HG03280 (cell line): ENCODE data around the gene NDFIP1.

Experiments
- ATAC-seq: cut with Tn5 transposase; IDR thresholded peaks from one replicate; pipeline ENCODE4 v1.9.1; 2021; ENCODE audit warnings: mild to moderate bottlenecking, moderate library complexity; ENCODE audit not compliant: unreplicated experiment

Gene NDFIP1

GRCh38 chr5:142117579-142118151, 9.1 kb downstream of the NDFIP1 start:
- no peak for ATAC-seq

GRCh38 chr5:142118155-142118686, 9.6 kb downstream of the NDFIP1 start:
- ATAC-seq, result no peak

GRCh38 chr5:142119051-142119625, 10.6 kb downstream of the NDFIP1 start:
- no peak for ATAC-seq

- no peak for ATAC-seq
These were observed 11.8 kb downstream of the NDFIP1 start for GRCh38 chr5:142120247-142120935.

DNA sequence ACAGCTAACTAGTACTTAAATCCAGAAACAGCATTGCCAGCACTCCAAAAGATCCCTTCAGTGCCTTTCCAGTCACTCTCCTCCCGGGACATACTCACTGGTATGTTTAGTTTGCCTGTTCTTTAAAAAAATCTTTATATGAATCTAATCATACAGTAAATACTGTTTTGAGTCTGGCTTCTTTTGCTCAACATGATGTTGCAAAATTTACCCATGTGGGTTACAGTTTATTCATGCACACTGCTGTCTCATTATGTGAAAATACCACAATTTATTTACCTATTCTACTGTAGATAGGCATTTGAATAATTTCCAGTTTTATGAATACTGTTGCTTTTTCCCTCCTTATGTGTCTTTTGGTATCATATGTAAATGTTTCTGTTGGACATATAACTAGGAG, 13.5 kb downstream of the NDFIP1 start:
- no peak for ATAC-seq

GRCh38 chr5:142125378-142125777, 16.8 kb downstream of the NDFIP1 start:
- no peak for ATAC-seq

- ATAC-seq, result no peak
These were observed 17.4 kb downstream of the NDFIP1 start for GRCh38 chr5:142125963-142126362.

DNA sequence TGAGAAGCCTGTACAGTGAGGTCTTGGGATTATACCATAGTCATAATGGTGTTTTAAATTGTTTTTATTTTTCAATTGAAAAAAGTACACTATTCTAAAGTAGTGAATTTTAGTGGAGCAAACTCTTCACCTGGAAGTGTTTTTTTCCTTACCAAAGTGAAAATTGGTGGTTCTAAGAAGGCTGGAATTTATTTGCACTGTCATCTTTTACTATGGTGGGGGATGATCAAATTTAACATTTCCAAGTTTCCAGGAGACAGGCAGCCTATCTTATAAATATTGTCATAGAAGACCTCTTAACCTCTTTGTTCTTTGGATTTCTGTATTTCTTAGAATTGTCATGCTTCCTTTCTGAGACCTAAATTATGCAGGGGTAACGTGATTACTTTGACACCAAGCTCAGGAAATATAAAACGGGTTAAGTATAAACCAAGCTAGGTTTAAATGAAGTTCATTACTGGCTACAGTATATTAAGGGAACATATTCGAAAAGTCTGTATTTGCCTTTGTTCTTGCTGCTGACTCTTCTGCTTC, 20.2 kb downstream of the NDFIP1 start:
- ATAC-seq, result no peak

DNA sequence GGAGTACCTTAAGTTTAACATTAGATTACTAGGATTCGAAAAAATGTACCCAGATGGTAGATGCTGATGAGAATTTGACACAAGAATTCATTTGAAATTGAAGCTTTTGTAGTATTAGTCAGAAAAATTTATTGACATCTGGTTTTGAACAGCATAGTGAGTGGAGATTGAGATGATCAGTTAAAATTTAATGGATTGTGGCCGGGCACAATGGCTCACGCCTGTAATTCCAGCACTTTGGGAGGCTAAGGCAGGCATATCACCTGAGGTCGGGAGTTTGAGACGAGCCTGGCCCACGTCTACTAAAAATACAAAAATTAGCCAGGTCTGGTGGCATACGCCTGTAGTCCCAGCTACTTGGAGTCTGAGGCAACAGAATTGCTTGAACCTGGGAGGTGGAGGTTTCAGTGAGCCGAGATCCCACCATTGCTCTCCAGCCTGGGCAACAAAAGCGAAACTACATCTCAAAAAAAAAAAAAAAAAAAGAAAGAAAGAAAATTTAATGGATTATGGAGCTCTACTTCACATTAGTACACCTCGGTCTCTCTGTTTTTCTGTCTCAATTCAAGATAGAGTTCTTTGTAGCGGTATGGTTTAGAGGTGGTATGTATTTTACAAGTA, 21.0 kb downstream of the NDFIP1 start:
- ATAC-seq, result no peak

- ATAC-seq, result no peak
These were observed 22.8 kb downstream of the NDFIP1 start for GRCh38 chr5:142131394-142131793.

DNA sequence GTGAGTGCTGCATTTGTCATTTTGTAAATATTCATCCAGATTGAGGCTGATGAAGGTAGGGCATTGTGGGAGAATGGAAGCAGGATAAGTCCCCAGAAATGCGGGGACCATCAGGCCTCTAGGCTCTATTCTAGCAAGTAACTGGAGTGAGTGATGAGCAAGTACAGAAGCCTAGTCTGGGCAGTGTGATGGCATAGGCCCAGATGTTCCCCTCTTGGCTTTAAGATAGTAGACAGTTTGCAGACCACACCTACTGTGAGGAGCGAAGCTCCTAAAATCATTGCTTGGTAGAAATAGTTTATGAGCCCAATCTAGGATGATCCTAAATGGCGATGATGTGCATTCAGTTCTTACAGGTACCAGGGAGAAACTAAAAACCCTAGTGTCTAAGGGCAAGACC, 24.3 kb downstream of the NDFIP1 start:
- no peak for ATAC-seq

DNA sequence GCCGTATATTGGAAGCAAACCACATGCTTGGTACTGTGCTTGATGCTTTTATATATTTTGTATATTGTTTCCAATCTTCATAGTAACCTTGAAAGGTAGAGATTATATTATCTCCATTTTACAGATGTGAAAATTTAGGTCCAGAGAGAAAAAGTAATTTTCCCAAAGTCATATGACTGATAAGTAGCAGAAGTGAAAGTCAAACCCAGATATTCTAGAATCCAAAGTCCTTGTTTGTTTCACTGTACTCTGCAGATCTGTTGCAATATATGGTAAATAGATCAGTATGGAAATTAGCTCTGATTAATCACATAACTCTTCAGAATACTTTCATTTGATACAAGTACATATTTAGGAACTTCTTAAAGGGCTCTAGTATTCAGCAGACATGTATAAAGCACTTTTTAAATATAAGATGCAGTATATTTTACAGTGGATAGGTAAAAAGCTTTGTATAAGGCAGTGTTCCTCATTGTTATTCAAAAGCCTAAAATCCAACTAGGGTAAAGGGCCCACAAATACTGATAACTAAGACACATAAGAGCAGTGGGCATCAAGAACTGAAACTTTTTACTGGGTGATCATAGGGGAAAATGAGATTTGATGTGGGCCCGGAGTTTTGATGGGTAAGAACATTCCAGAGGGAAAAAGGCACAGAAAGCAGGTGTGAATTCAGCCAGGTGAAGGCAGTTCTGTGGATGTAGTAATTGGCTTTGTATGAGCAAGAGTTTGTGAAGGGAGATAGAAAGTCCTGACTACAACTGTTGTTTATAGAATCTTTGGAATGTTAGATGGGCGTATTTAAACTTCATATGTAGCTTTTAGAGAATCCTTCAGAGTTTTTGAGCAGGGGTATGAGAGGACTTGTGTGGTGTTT, 25.0 kb downstream of the NDFIP1 start:
- ATAC-seq, result no peak

DNA sequence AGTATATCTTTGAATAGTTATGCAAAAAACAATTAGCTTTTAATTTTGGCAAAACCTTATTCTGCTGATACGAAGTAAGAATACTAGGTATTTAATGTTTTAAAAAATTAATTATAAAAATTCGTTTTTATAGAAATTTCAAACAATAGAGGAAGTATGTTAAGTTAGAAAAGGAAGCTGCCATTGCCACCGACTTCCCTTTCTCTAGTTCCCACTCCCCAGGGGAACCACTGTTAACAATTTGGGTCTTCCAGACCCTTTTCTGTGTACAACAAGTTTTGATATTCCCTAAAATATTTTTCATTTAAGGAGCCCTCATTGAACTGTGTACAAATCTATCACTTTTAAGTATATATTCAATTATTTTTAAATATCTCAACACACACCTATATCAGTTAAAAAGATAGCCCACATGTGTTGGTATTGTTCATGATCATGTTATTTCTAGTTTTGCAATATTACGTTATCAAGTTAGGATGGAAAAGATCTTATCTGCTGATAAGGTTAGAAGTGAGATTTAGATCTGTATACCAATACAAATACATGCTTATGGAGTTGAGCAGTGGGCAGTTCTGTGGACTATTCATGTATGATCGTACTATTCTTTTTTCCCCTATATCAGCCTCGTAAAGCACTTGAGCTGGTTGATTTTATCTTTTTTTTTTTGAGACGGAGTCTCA, 25.9 kb downstream of the NDFIP1 start:
- no peak for ATAC-seq

GRCh38 chr5:142141463-142141862, 32.9 kb downstream of the NDFIP1 start:
- ATAC-seq, result no peak

DNA sequence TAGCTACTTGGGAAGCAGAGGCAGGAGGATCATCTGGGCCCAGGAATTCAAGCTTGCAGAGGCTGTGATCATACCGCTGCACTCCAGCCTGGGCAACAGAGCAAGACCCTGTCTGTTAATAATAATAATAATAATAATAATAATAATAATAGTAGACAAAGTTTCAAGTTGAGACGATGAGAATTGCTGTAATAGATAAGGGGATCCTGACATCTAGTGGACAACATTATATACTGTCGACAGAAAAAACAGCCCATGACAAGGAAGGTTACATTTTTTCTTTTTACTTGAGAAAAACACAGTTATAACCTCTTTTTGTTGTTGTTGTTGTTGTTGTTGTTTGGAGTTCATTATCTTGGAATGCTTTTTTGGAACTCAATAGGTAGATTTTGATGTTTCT, 35.3 kb downstream of the NDFIP1 start:
- no peak for ATAC-seq

DNA sequence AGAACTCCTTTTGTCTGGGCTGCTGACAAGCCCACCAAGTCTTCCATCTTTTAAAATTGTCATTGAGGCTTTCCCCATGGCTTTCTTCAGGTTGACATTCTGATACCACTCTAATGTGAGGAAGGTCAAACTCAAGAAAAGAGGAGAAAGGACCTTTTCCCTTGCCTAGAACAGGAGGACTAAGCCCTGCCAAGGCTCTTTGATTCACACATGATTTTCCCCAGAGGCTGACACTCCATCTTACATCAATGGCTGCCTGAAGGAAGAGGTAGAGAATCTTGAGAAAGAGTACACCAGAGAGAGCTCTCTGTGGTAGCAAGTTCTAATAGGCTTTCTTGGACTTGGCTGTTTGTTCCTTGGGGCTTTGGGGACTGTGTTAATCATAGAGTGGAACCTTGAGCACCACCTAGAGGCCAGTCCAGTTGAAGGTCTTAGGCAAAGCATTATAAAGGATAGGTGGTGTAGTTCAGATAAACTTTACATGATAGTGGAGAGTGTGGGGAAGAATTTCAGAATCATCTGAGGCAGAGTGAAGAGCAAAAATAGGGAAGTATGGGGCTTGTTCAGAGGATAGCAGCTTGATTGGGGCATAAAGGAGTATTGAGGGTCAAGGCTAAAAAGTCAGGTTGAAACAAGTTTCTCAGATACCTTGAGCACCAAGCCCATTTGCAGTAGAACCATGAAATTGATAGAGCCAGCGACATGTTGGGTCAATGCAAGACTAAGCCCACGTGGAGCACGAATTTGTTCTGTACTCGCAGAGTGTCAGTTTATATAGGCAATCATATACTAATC, 36.7 kb downstream of the NDFIP1 start:
- peak; percentile 78 for ATAC-seq

GRCh38 chr5:142149363-142149762, 40.8 kb downstream of the NDFIP1 start:
- ATAC-seq, result no peak

GRCh38 chr5:142150431-142150830, 41.9 kb downstream of the NDFIP1 start:
- ATAC-seq, result no peak
